Lung microvascular endothelial cell (primary cell): ENCODE measurements around the gene VAMP1. TPM values are rescaled to one million over a fixed set of nuclear protein-coding genes. Genes with fewer than 3 reads are reported as not detected.
"Not testable (repeated sequence)": the region's sequence is repeated elsewhere in the genome, so short reads cannot be mapped to it uniquely, and the experiment has no call there.

Experiments used
- DNase-seq, 2 donors: peaks; one replicate each; pipeline versions ENCODE4 v3.0.0 to v3.0.0-alpha.2; 2010; ENCODE audit warnings: low read depth in 2 of 2
- total RNA-seq: library from RNA; depleted of rRNA; stranded (reverse); fragments of >200 nt; gene quantifications from 2 replicates; pipeline ENCODE4 v1.2.1, GENCODE V29; 2014

The VAMP1 gene
- total RNA-seq, 1 donor from 2014 or later: 2.6 TPM

DNA sequence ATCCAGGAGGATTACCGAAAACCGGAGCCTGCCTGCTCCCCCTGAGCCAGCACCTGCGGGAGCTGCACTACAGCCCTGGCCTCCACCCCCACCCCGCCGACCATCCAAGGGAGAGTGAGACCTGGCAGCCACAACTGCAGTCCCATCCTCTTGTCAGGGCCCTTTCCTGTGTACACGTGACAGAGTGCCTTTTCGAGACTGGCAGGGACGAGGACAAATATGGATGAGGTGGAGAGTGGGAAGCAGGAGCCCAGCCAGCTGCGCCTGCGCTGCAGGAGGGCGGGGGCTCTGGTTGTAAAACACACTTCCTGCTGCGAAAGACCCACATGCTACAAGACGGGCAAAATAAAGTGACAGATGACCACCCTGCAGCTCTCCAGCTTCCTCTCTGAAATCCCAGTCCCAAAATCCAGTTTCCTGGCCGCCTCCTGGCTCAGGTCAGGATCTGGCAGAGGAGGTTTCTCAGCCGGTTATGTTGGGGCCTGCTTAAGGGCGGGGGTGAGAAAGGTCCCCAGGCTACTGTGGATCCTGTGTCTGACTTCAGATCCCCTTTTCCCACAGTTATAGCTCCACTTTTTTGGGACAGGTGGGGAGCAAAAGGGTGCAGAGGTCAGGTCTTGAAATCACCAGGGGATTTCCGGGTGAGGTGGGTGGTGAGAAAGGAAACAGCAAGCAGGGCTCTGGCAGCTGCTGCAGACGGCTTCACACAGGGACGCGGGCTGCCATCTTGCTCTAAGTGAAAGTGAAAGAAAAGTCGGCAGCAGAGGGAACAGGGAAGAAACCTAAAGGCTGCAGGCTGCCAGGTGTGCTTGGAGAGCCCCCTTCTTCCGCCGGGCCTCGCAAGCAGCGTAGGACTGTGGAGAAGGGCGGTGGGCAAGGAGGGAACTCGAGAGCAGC lies 18.9 kb downstream of the VAMP1 start, which contains the start of gene TAPBPL:
Gene TAPBPL, plus strand, starts transcription at position 695 of the 897 bp plus-strand sequence. CDS start 207 bp downstream, outside the sequence.
- peak; percentile 87 to 97 for DNase-seq

DNA sequence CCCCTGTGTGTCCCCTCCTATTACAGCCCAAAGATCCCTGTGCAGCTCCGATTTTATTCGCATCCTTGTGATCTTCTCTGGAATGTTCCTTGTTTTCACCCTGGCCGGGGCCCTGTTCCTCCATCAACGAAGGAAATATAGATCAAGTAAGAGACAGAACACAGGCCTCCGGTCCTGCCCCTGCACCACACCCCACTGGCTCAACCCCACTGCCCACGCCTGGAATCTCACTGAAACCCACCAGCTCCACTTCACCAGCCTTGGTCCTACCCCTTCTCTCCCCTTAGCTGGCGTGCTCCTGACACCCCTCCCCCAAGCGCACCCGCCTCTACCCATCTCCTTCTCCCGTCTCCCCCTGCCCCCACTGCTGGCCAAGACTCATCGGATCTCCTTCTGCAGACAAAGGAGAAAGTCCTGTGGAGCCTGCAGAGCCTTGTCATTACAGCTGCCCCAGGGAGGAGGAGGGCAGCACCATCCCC lies 19.6 kb downstream of the VAMP1 start:
- DNase-seq: no peak

DNA sequence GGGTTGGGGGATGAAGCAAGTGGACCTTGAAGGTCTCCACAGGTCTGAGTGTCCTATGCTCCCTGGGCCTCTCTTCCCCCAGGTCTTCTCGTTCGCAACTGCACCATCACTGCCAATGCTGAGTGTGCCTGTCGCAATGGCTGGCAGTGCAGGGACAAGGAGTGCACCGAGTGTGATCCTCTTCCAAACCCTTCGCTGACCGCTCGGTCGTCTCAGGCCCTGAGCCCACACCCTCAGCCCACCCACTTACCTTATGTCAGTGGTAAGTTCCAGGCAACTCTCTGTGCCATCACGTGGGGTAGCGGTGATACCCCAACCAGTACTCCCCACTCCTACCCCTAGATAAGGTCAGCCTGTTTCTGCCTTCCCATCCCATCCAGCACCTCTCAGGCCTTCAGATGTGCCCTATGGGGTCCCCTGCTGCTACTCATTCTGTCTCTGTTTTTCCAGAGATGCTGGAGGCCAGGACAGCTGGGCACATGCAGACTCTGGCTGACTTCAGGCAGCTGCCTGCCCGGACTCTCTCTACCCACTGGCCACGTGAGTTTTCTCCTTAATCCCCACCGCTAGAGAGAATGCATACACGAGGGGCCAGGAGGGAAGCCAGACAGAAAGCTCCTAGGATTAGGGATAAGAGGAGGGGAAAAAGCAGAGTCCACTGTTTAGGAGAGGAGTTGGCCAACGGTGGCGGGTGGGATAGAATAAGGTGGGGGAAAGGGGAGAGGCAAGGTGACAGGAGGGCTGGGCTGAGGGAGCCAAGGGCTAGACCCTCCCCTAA lies 20.2 kb downstream of the VAMP1 start:
- no peak for DNase-seq

DNA sequence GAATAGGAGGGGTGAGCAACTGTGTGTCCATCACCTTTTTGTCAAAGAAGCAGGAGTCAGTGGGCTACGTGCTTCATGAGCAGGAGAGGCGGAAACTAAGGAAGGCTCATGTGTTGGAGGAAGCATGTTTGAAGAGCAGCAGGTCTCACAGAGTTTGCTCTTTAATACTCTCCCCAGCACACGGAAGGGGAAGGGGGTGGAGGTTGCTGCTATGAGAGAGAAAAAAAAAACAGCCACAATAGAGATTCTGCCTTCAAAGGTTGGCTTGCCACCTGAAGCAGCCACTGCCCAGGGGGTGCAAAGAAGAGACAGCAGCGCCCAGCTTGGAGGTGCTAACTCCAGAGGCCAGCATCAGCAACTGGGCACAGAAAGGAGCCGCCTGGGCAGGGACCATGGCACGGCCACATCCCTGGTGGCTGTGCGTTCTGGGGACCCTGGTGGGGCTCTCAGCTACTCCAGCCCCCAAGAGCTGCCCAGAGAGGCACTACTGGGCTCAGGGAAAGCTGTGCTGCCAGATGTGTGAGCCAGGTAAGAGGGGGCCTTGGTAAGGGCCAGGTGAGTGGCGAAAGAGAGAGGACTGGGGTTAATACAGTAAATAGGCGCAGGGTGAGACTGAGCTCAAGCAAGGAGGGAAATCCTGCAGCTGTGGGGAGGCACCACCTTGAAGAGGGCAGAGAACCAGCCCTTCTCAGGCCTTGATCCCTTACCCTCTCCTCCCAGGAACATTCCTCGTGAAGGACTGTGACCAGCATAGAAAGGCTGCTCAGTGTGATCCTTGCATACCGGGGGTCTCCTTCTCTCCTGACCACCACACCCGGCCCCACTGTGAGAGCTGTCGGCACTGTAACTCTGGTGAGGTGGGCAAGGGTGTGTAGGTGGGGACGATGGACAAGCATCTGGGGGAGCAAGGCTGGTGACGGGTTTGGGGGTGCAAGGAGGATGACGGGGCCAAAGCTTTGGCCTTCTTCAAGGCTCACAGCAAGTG lies 25.5 kb downstream of the VAMP1 start, which contains the start of gene CD27:
Gene CD27, plus strand, starts transcription at position 252 of the 985 bp plus-strand sequence. Its CDS starts 141 bp downstream, at position 393.
- no peak for DNase-seq

- no peak for DNase-seq
Observed at GRCh38 chr12:6444031-6444430, 26.4 kb downstream of the VAMP1 start.

DNA sequence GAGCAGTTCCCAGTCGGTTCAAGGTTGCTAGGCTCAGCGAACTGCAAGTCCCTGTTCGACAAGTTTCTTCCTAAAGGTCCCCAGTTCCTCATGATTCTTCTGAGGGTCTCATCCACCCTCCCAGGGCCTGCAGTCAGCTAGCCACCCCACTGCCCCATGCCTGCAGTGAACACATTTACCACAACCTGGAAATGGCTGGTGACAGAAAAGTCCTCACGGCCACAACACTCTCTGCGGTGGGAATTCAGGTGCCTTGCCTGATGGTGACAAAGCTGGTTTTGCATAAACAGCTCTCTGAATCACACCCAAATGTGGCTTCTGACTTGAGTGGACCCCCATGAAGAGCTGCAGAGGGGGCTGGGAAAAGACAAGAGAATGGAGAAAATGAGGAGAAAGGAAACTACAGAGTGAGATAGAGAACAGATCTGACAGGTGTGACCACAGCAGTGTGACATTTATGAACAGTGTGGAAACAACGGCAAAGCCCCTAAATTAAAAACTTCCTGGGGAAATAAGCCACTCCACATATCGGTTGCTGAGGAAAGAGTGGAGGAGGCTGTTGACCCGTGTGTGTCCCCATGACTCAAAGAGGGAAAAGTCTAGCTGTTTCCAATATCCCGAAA lies 27.0 kb downstream of the VAMP1 start:
- no peak for DNase-seq

- no peak for DNase-seq
Observed at GRCh38 chr12:6442836-6443235, 27.6 kb downstream of the VAMP1 start.

DNA sequence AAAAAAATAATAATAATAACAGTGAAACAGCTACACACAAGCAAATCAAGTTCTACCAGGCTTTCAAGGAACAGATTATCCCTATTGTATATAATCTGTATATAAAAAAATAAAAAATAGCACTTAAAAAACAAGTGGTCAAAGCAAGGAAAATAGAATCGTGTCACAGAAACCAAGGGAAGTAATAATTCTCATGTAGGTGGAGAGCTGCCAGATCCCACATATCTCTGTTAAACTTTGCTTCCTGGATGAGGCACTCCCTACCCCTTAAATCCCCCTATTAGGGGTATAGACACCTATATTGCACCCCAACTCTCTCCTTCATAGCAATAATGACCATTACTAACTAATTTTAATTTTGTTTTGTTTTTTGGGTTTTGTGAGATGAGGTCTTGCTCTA lies 30.1 kb downstream of the VAMP1 start:
- peak in 1 of 2 donors; percentile 28 for DNase-seq

DNA sequence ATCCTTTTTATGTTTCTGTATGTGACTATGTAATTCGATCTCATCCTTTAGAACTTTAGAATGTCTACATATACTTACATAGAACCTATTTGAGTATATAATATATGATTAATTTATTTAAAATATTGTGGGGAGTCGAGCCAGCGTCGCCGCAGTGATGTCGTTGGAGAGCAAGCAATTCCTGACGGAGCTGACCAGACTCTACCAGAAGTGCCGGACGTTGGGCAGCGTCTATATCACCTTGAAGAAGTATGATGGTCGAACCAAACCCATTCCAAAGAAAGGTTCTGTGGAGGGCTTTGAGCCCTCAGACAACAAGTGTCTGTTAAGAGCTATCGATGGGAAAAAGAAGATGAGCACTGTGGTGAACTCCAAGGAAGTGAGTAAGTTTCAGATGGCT lies 32.1 kb downstream of the VAMP1 start:
- DNase-seq: no peak

- DNase-seq: no peak
Observed at GRCh38 chr12:6437586-6437985, 32.9 kb downstream of the VAMP1 start.

- DNase-seq: no peak
Observed at GRCh38 chr12:6435961-6436715, 34.3 kb downstream of the VAMP1 start.

DNA sequence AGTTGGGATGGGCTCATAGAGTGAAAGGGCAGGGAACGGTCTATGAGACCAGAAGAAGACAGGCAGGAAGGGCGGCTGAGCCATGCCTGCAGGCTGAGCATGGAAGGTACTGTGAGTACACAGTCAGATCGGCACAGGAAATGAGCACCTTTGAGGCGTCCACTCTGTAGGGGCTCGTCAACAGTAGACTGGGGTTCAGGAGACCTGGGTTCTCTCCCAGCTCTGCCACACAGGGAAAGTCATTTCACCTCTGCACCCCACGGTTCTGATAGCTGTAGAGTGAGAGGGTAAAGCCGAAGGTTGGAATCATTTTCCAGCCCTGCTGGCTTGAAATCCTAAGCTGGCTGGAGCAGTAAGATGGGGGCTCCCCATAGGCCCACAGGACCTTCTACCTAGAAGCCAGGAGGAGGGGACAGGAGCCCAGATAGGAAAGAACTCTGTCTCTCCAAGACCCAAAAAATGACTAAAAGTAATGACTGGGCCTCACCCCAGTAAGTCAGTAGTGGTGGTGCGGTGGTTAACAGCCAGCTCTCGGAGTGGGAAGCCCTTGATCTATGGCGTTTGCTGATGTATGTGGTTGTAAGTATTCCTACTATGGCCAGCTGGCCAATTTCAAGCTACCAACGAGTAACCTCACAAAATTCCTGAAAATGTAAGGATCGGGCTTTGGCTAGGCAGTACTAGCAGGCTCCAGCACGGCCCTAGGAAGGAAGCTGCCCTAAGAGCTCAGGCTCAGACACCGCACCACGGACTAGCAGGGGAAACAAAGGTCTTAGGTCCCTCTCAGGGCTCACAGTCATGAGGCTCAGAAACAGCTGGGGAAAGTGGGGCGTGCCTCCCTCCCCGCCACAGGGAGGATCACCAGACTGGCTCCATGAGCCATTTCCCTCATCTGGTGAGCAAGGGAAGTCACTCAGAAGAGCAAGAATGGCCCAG lies 36.0 kb downstream of the VAMP1 start:
- DNase-seq: no peak

DNA sequence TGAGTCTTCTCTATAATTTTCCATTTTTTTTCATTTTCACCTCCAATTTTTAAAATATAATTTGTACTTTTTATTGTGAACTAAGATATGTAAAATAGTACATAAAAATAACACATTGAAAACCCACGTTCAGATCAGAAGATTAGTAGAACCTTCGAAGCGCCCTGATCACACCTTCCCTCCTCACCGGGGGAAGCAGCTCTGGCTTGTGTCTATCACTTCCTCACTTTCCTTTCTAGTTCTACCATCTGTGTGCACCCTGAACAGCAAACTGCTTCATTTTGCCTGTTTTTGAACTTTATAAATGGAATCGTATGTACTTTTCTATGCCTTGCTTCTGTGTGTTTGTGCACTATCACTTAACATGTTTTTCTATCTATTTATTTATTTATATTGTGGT lies 37.5 kb downstream of the VAMP1 start:
- DNase-seq: no peak

DNA sequence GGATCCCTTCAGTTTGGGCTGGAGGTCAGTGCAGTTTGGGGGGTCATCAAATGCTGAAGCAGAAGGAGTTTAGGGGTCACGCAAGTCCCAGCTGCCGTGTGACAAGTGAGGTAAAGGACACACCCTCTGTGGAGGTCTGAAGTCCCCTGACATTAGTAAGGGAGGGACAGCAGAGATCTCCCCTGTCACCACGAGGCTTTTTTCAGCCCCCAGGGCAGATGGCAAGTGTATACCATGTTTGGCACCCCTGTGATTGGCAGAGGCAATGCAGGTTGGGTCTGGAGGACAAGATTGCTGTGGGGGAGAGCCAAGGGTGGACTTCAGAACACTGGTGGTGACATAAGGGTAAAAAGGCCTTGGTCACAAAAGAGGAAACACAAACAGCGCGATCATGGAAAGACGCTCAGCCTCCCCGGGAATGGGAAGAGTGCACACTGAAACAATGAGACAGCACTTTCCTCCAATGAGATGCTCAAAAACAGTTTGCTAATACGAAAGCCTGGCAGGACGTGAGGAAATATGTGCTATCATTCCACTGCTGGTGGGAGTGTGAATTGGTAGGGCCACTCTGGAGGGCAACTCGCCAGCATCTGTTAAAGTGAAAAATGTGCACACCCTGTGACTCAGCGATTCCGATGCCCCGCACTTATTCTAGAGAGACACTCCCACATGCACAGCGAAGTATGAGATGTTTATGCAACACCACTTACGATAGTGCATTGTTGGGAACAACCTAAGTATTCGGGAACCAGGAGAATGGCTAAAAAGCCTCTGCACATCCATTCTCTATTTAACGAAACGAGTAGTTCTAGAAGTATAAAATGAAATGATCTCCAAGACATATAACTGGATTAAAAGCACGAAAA lies 40.1 kb downstream of the VAMP1 start:
- peak; percentile 98 for DNase-seq

GRCh38 chr12:6428326-6428725 lies 42.2 kb downstream of the VAMP1 start:
- no peak for DNase-seq

DNA sequence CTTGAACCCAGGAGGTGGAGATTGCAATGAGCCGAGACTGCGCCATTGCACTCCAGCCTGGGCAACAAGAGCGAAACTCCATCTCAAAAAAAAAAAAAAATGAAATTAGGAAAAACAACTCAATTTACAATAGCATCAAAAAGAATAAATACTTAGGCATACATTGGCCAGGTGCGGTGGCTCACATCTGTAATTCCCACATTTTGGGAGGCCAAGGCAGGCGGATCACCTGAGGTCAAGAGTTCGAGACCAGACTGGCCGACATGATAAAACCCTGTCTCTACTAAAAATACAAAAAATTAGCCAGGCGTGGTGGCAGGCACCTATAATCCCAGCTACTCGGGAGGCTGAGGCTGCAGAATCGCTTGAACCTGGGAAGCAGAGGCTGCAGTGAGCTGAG lies 42.7 kb downstream of the VAMP1 start:
- not testable (repeated sequence) for DNase-seq

DNA sequence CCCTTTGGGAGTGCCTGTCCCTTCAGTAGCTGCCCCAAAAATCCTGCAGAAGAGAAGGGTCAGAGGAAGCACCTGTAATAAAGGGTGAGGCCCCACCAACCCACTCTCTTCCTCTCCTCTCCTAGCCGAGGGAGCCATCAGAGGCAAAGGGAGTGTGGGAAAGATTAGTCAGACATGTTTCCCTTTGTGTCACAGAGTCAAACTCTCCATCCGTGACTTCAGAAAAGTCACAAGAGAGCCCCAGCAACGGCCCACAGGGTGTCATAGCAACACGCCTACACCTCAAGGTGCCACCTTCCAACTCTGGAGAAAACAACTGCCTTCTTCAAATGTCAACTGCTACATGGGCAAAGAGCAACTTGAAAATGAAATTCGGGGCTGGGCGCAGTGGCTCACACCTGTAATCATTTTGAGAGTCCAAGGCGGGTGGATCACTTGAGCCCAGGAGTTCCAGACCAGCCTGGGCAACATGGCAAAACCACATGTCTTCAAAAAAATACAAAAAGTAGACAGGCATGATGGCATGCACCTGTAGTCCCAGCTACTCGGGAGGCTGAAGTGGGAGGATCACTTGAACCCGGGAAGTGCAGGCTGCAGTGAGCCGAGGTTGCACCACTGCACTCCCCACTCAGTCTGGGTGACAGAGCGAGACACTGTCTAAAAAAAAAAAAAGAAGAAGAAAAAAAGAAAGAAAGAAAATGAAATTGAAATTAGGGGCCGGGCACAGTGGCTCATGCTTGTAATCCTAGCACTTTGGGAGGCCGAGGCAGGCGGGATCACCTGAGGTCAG lies 43.4 kb downstream of the VAMP1 start:
- peak; percentile 37 to 53 for DNase-seq
